ENCODE measurements around the gene NRGN.

DNA sequence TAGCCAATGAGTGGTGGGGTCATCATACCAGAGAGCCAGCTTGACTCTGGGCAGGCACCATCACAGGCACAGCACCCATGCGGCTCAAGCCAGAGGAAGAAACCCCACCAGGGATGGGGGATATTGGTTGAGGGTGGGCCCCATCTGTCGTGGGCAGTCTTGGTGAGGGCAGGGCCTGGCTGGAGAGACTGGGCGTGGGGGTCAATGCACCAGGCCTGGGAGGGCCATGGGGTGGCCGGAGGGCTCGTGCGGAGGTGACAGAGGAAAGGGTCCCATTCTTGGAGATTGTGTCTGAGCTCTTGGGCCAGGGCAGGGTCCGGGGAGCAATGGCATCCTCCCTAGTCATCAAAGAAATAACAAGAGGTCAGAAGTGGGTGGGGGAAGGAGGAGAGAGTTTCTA, 13.9 kb downstream of the NRGN start:
- TF ChIP-seq POLR2A (IDR thresholded peaks at IDR 0.05): no peak
- TF ChIP-seq CTCF (IDR thresholded peaks at IDR 0.05 in 4 of 5, conservative IDR thresholded peaks at IDR 0.05 in 1 of 5): no peak
